Hepatocyte (in vitro differentiated cells): Measurements from ENCODE around the gene SNX9.

Source experiments
- CTCF ChIP-seq: fragments of 200-600 bp; sonication (generic); IDR thresholded peaks from 2 replicates; pipeline ENCODE4 v1.5.1; 2016; ENCODE audit warnings: antibody characterized with exemption, mild to moderate bottlenecking; ENCODE audit not compliant: poor library complexity
- EZH2 ChIP-seq: fragments of 200-600 bp; sonication (generic); IDR thresholded peaks from 2 replicates; pipeline ENCODE4 v1.6.1; 2016; ENCODE audit warnings: antibody characterized with exemption, mild to moderate bottlenecking, borderline replicate concordance

- no peak for TF ChIP-seq CTCF
- no peak for TF ChIP-seq EZH2
These were observed 38.8 kb downstream of the SNX9 start for GRCh38 chr6:157861814-157862213.
